Calu3 (cell line): ENCODE measurements around the gene DFFB. TPM values are rescaled to one million over a fixed set of nuclear protein-coding genes. Genes with fewer than 3 reads are reported as not detected.

ENCODE experiments used
- BruUV-seq: library from RNA; stranded (reverse); fragments of 400-500 nt; replicated peaks from 2 replicates; lab custom pipeline; 2021; lab: Mats Ljungman, UMichigan
- CTCF ChIA-PET: fragments of 300-600 bp; sonication (Branson Sonifier 250); formaldehyde crosslinking; loops from one replicate; lab custom pipeline; 2022; ENCODE audit warnings: antibody characterized with exemption; lab: Charles Lee
- DNase-seq: peaks from one replicate; pipeline ENCODE4 v3.0.0; 2022
- H3K27ac Mint-ChIP-seq: one replicate; pipeline ENCODE4 v1.8.0; 2022; ENCODE audit warnings: mixed read lengths; ENCODE audit not compliant: unreplicated experiment
- H3K27me3 Mint-ChIP-seq: one replicate; pipeline ENCODE4 v1.8.0; 2022; ENCODE audit warnings: mixed read lengths; ENCODE audit not compliant: unreplicated experiment
- H3K36me3 Mint-ChIP-seq: one replicate; pipeline ENCODE4 v1.8.0; 2022; ENCODE audit warnings: mild to moderate bottlenecking, moderate library complexity, mixed read lengths; ENCODE audit not compliant: insufficient read depth, unreplicated experiment
- H3K4me1 Mint-ChIP-seq: one replicate; pipeline ENCODE4 v1.8.0; 2022; ENCODE audit warnings: mild to moderate bottlenecking, low read depth, mixed read lengths; ENCODE audit not compliant: unreplicated experiment
- H3K4me3 Mint-ChIP-seq: one replicate; pipeline ENCODE4 v1.8.0; 2022; ENCODE audit warnings: mild to moderate bottlenecking, low read depth, moderate library complexity, mixed read lengths; ENCODE audit not compliant: unreplicated experiment
- H3K9me3 Mint-ChIP-seq: one replicate; pipeline ENCODE4 v1.8.0; 2022; ENCODE audit warnings: low read depth, mixed read lengths; ENCODE audit not compliant: unreplicated experiment
- CTCF ChIP-seq: fragments of 200-600 bp; IDR thresholded peaks from one replicate; pipeline ENCODE4 v1.8.0; 2022; ENCODE audit warnings: antibody characterized with exemption; ENCODE audit not compliant: unreplicated experiment
- intact Hi-C: fragments of 100-400 bp; cut with micrococcal nuclease; formaldehyde crosslinking; loops from one replicate; pipeline ENCODE4 v1.10.0; 2022; ENCODE audit not compliant: unreplicated experiment
- total RNA-seq: library from RNA; stranded (reverse); gene quantifications from 2 replicates; pipeline ENCODE4 v1.2.3, GENCODE V29; 2022

Gene DFFB
- total RNA-seq, 1 experiment from 2014 or later, result 6.6 TPM

GRCh38 chr1:3846541-3846940, 10.7 kb upstream of the DFFB start:
- no peak for DNase-seq
- no TSS peak for BruUV-seq
- no peaks in the 10 kb centered on the region for H3K9me3 Mint-ChIP-seq
- H3K27ac Mint-ChIP-seq, result no peak overlapping the region
- no peak overlapping the region for H3K4me3 Mint-ChIP-seq
- no peaks in the 10 kb centered on the region for H3K27me3 Mint-ChIP-seq
- intact Hi-C loops, result no loop called here
- H3K4me1 Mint-ChIP-seq, result no peaks in the 10 kb centered on the region
- H3K36me3 Mint-ChIP-seq, result peaks cover 15% of the 10 kb centered on the region
- no peak for TF ChIP-seq CTCF
- CTCF ChIA-PET, result no interaction called here

GRCh38 chr1:3847081-3847480, 10.2 kb upstream of the DFFB start:
- DNase-seq, result no peak
- intact Hi-C loops, result no loop called here
- Mint-ChIP-seq H3K36me3 (peaks cover 15% of the 10 kb centered on the region), H3K4me1 (no peaks in the 10 kb centered on the region), H3K27me3 (no peaks in the 10 kb centered on the region), H3K9me3 (no peaks in the 10 kb centered on the region), H3K4me3 (no peak overlapping the region), H3K27ac (no peak overlapping the region)
- CTCF ChIA-PET, result no interaction called here
- no peak for TF ChIP-seq CTCF
- BruUV-seq, result no TSS peak

- Mint-ChIP-seq H3K4me1 (peaks cover 8% of the 10 kb centered on the region), H3K27me3 (no peaks in the 10 kb centered on the region), H3K27ac (no peak overlapping the region), H3K4me3 (no peak overlapping the region), H3K36me3 (peaks cover 3% of the 10 kb centered on the region), H3K9me3 (no peaks in the 10 kb centered on the region)
- DNase-seq, result no peak
- no peak for TF ChIP-seq CTCF
- CTCF ChIA-PET, result no interaction called here
- no TSS peak for BruUV-seq
- intact Hi-C loops, result no loop called here
These were observed 6.4 kb upstream of the DFFB start for GRCh38 chr1:3850857-3851256.

GRCh38 chr1:3851292-3851691, 6.0 kb upstream of the DFFB start:
- H3K4me3 Mint-ChIP-seq, result no peak overlapping the region
- peaks cover 7% of the 10 kb centered on the region for H3K36me3 Mint-ChIP-seq
- H3K4me1 Mint-ChIP-seq, result peaks cover 8% of the 10 kb centered on the region
- BruUV-seq, result no TSS peak
- intact Hi-C loops, result no loop called here
- DNase-seq, result no peak
- no peak overlapping the region for H3K27ac Mint-ChIP-seq
- TF ChIP-seq CTCF, result no peak
- H3K27me3 Mint-ChIP-seq, result no peaks in the 10 kb centered on the region
- CTCF ChIA-PET, result no interaction called here
- H3K9me3 Mint-ChIP-seq, result no peaks in the 10 kb centered on the region
